ENCODE results near the gene SLC26A9. TPM values are rescaled to one million over a fixed set of nuclear protein-coding genes. Genes with fewer than 3 reads are reported as not detected.

Gene SLC26A9
- total RNA-seq, 2 donors from 2014 or later: not detected

DNA sequence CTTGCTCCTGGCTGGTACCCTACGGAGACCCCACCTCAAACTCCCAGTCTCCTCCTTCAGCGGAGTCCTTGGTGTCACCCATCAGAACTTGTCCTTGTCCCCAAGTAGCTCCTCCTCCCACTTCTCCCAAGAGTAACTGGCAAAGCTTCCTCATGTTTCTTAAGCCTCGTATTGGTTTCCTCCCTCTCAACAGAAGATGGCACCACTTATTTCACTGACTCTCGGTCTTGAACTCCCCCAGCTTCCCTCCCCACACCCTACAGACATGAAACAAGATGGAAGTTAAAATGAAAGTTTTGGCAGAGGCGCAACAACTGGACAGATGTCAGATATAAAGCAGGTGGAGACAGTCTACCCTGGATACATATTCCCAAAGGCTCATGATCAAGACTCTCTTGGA, 46.5 kb upstream of the SLC26A9 start:
- Histone ChIP-seq H3K27ac (no peak overlapping the region), H3K9me3 (no peaks in the 10 kb centered on the region), H3K4me3 (no peak overlapping the region), H3K4me1 (no peaks in the 10 kb centered on the region), H3K27me3 (no peaks in the 10 kb centered on the region), H3K36me3 (no peaks in the 10 kb centered on the region), H3K9ac (ENCODE audit: low read depth in 2 of 2, low read length in 2 of 2) (no peak overlapping the region)
- DNase-seq: no peak
- no peak for TF ChIP-seq CTCF (IDR thresholded peaks at IDR 0.05)
- intact Hi-C loops (cut with DNase I): no loop called here

- H3K36me3 ChIP-seq: no peaks in the 10 kb centered on the region
- H3K4me1 ChIP-seq: no peaks in the 10 kb centered on the region
- H3K9ac ChIP-seq (ENCODE audit: low read depth in 2 of 2, low read length in 2 of 2): no peak overlapping the region
- no peak overlapping the region for H3K4me3 ChIP-seq
- no peak for TF ChIP-seq CTCF (IDR thresholded peaks at IDR 0.05)
- H3K9me3 ChIP-seq: no peaks in the 10 kb centered on the region
- intact Hi-C loops (cut with DNase I): no loop called here
- DNase-seq: no peak
- no peaks in the 10 kb centered on the region for H3K27me3 ChIP-seq
- no peak overlapping the region for H3K27ac ChIP-seq
Observed at GRCh38 chr1:205988585-205988995, 45.3 kb upstream of the SLC26A9 start.

GRCh38 chr1:205986861-205987260, 43.6 kb upstream of the SLC26A9 start:
- TF ChIP-seq CTCF (IDR thresholded peaks at IDR 0.05): no peak
- Histone ChIP-seq H3K4me3 (no peak overlapping the region), H3K27ac (no peak overlapping the region), H3K9me3 (no peaks in the 10 kb centered on the region), H3K27me3 (no peaks in the 10 kb centered on the region), H3K36me3 (no peaks in the 10 kb centered on the region), H3K9ac (ENCODE audit: low read depth in 2 of 2, low read length in 2 of 2) (no peak overlapping the region), H3K4me1 (no peaks in the 10 kb centered on the region)
- intact Hi-C loops (cut with DNase I): no loop called here
- DNase-seq: no peak

- Histone ChIP-seq H3K27ac (no peak overlapping the region), H3K4me3 (no peak overlapping the region), H3K36me3 (no peaks in the 10 kb centered on the region), H3K9ac (ENCODE audit: low read depth in 2 of 2, low read length in 2 of 2) (no peak overlapping the region), H3K4me1 (no peaks in the 10 kb centered on the region), H3K27me3 (no peaks in the 10 kb centered on the region), H3K9me3 (no peaks in the 10 kb centered on the region)
- no peak for TF ChIP-seq CTCF (IDR thresholded peaks at IDR 0.05)
- intact Hi-C loops (cut with DNase I): no loop called here
- no peak for DNase-seq
Observed at GRCh38 chr1:205986292-205986691, 43.0 kb upstream of the SLC26A9 start.

DNA sequence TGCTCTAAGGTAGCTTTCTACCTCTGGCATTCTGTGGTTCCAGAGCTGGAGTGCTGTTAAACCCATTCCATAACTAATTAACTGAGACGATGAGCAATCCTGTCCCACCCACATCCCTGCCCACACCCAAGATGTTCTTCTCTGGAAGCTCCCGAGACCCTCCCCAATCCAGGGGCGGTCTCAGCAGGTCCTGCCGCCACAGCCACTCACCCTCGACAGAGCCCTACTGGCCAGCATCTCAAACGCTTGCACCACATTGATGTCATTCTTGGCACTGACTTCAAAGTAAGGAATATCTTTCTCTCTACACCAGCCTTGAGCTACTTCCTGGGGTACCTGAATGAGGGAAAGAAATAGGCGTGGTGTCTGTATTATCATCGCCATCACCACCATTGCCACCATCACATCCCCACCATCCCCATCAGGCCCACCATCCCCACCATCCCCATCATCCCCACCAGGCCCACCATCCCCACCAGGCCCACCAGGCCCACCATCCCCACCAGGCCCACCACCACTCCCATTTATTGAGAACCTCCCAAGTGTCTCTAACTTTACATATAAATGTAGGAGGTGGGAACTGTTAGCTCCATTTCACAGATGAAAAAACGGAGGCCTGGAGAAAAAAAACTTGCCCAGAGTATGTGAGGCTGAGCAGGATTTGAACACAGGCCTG, 42.2 kb upstream of the SLC26A9 start:
- Histone ChIP-seq H3K27me3 (no peaks in the 10 kb centered on the region), H3K27ac (no peak overlapping the region), H3K4me3 (no peak overlapping the region), H3K36me3 (no peaks in the 10 kb centered on the region), H3K4me1 (no peaks in the 10 kb centered on the region), H3K9me3 (no peaks in the 10 kb centered on the region), H3K9ac (ENCODE audit: low read depth in 2 of 2, low read length in 2 of 2) (no peak overlapping the region)
- TF ChIP-seq CTCF (IDR thresholded peaks at IDR 0.05): no peak
- intact Hi-C loops (cut with DNase I): loop anchor here (2.0 kb wide), 1 partner anchor 121 kb away; no protein-coding TSS in a partner anchor
- DNase-seq: no peak

Data from colonic mucosa (tissue), 4 donors.